T-helper 2 cell treated with Interferon-gamma antibody and Interleukin-4, amounts not matched to agents 5 μg/mL and 100 μg/mL, for 36 hours (primary cell): ENCODE results near the gene GPR148.
A peak's percentile ranks its signal among the peaks of the same experiment; 100 is the strongest.
"Not testable (repeated sequence)": the region's sequence is repeated elsewhere in the genome, so short reads cannot be mapped to it uniquely, and the experiment has no call there.

Experiments
- DNase-seq: peaks from one replicate; pipeline ENCODE4 v3.0.0; 2021; ENCODE audit warnings: low spot score
- H3K27ac Mint-ChIP-seq: one replicate; pipeline ENCODE4 v1.8.0; 2021; ENCODE audit warnings: mild to moderate bottlenecking, mixed read lengths
- H3K27me3 Mint-ChIP-seq: one replicate; pipeline ENCODE4 v1.8.0; 2021; ENCODE audit warnings: low read depth, mixed read lengths
- H3K36me3 Mint-ChIP-seq: one replicate; pipeline ENCODE4 v1.8.0; 2021; ENCODE audit warnings: low read depth, mixed read lengths
- H3K4me1 Mint-ChIP-seq: one replicate; pipeline ENCODE4 v1.8.0; 2021; ENCODE audit warnings: low read depth, mixed read lengths
- H3K4me3 Mint-ChIP-seq: one replicate; pipeline ENCODE4 v1.8.0; 2022; ENCODE audit warnings: mild to moderate bottlenecking, moderate library complexity, mixed read lengths
- H3K9me3 Mint-ChIP-seq: one replicate; pipeline ENCODE4 v1.8.0; 2021; ENCODE audit warnings: mixed read lengths

Gene GPR148, protein sequence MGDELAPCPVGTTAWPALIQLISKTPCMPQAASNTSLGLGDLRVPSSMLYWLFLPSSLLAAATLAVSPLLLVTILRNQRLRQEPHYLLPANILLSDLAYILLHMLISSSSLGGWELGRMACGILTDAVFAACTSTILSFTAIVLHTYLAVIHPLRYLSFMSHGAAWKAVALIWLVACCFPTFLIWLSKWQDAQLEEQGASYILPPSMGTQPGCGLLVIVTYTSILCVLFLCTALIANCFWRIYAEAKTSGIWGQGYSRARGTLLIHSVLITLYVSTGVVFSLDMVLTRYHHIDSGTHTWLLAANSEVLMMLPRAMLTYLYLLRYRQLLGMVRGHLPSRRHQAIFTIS

DNA sequence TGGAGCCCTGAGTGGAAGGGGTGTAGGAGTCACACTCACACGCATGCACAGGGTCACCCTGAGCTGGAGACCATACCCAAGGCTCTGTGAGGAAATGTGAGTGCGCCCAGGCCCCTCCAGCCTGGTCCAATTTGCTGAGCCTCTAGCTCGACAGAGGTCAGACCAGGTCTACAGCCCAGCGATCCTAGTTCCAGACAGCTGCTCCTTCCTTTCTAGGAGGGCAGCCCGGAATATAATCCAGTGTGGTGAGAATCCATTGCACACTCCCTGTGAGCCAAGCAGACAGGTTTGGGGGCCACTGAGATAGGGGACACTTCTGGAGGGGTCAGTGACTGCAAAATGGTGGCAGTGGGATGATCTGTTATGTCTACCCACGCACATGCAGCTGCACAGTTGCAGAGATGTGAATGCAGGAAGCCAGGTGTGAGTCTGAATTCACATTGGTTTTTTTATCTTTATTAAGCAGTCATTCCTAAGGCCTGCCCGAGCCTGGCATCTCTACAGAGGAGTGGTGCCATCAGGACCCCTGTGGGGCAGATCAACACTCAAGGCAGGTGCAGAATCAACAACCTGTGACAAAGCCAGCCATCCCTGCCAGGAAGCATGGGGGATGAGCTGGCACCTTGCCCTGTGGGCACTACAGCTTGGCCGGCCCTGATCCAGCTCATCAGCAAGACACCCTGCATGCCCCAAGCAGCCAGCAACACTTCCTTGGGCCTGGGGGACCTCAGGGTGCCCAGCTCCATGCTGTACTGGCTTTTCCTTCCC is at the start of gene GPR148:
Gene GPR148 (plus strand): TSS at position 522 of the 768 bp plus-strand sequence. CDS start 82 bp downstream, at position 604.
- Mint-ChIP-seq H3K27me3 (peaks cover 8% of the 10 kb centered on the region), H3K4me1 (peaks cover 3% of the 10 kb centered on the region), H3K4me3 (peak within 1 kb of the TSS; percentile 75), H3K36me3 (no peaks in the 10 kb centered on the region), H3K9me3 (no peaks in the 10 kb centered on the region), H3K27ac (peak within 1 kb of the TSS; percentile 71)
- DNase-seq: no peak

DNA sequence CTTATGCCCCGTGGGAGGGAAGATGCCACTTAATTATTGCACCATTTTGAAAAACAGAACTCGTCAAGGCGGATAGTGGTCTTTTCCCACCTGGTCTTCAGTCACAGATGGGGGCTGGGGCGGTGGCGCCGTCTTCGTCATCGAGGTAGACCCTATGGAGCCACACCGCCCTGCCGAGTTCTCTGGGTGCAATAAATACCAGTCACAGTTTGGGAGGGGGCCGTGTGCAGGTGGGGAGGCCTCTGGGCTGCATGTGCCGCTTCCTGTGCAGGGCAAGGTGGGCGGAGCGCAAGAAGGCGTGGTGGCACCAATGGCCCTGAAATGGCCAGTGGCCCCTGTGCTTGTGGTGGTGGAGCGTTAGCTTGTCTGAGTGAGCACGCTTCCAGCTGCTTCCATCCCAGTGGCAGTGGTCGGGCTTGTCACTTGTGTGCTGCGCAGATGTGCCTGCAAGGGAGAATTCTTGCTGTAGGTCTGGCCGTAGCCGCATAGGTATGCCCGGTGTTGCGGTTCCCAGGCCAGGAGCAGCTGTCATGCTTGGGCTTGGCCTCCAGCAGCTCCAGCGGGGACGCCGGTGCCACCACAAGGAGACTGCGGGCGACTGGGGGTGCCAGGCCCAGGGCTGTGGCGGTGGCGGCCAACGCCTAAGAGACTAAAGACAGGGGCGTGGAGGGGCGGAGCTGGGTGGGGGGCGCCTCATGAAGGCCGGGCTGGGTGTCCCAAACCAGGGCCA is 36.7 kb upstream of the GPR148 start:
- H3K36me3 Mint-ChIP-seq, H3K4me1 Mint-ChIP-seq, H3K27me3 Mint-ChIP-seq, H3K27ac Mint-ChIP-seq, H3K4me3 Mint-ChIP-seq, H3K9me3 Mint-ChIP-seq, DNase-seq: not testable (repeated sequence)

DNA sequence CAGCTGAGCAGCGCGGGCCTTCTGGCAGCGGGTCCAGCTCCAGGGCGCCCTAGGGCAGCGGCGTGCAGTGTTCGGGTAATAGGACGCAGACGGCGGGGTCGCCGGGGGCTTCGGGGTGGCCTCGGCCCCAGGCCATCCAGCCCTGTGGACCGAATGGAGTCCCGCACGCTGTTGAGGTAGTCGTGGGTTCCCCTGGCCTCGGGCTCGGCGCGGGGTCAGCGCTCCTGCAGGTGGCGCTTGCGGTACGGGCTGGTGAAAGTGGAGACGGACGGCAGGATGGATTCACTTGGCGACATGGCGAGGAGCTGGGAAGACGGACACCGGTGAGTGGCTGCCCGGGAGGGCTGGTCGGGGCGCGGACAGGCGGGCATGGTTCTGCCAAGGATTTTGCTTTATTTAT is 35.4 kb upstream of the GPR148 start:
- H3K27me3 Mint-ChIP-seq, H3K4me3 Mint-ChIP-seq, DNase-seq, H3K36me3 Mint-ChIP-seq, H3K4me1 Mint-ChIP-seq, H3K9me3 Mint-ChIP-seq, H3K27ac Mint-ChIP-seq: not testable (repeated sequence)

DNA sequence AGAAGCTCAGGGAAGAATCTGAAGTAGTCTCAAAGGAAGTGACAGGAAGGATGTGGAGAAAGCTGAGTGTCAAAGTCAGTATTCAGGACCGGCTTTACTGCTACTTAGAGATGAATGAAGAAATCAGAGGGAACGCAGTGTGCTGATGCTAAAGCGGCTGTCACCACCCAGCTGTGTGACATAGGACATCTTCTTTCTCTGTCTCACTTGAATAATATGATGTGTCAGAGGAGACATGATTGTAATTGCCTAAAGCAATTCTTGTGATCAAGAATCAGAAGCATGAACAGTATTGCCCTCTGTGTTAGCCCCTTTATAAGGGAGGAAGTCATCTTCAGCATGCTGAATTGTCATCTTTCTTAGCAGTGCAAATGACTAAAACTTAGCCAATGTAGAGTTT is 25.6 kb upstream of the GPR148 start:
- not testable (repeated sequence) for DNase-seq, H3K4me1 Mint-ChIP-seq, H3K9me3 Mint-ChIP-seq, H3K4me3 Mint-ChIP-seq, H3K36me3 Mint-ChIP-seq, H3K27ac Mint-ChIP-seq, H3K27me3 Mint-ChIP-seq

DNA sequence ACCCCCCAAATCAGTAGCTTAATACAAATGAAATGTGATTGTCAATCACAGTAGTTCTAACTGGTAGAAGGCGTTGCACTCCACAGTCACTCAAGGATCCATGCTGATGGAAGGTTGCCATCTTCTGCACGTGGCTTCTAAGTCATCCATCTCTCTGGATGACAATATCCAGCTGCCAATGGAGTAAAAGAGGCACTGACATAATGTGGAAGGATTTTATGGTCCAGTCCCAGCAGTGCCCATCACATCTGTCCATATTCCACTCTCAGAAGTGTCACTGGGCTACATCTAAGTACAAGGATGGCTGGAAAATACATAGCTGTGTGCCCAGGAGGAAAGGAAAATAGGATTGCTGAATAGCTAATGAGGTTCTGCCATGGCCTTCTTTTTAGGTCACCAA is 14.1 kb upstream of the GPR148 start:
- H3K4me3 Mint-ChIP-seq, H3K27ac Mint-ChIP-seq, H3K4me1 Mint-ChIP-seq, H3K9me3 Mint-ChIP-seq, H3K27me3 Mint-ChIP-seq, DNase-seq, H3K36me3 Mint-ChIP-seq: not testable (repeated sequence)

DNA sequence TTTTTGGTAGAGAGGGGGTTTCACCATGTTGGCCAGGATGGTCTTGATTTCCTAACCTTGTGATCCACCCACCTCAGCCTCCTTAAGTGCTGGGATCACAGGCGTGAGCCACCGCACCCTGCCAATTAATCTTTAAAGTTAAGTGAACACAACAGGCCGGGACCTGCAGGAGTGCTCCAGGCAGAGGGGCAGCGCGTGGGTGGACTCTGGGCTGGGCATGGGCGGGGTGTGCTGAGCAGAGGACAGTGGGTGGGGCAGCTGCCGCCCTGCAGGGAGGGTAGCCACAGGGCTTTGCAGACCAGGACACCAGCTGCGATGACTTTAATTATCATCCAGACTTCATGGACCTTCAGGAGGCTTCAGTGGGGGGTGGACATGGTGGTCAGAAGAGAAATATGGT is 8.8 kb upstream of the GPR148 start:
- no peak for DNase-seq
- no peaks in the 10 kb centered on the region for H3K36me3 Mint-ChIP-seq
- no peaks in the 10 kb centered on the region for H3K4me1 Mint-ChIP-seq
- no peak overlapping the region for H3K27ac Mint-ChIP-seq
- no peak overlapping the region for H3K4me3 Mint-ChIP-seq
- H3K9me3 Mint-ChIP-seq: peaks cover 4% of the 10 kb centered on the region
- H3K27me3 Mint-ChIP-seq: peaks cover 3% of the 10 kb centered on the region

DNA sequence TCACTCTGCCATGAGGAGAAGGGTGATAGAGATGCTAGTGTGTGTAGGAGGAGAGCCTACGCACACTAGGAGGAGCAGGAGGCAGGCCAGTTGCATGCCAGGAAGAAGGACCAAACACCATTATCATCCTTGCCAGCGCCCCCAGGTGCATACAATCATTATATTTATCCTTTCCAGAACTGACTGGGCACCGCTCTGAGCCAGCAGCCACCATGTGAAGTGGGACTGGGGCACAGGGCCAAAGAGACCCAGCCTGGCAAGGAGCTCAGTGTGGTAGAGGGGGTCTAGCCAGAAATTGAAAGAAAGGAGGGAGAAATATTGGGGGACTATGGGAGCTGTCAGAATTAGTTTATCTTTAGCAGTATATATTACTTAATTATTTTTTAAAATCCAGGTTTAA is 8.3 kb upstream of the GPR148 start:
- Mint-ChIP-seq H3K36me3 (no peaks in the 10 kb centered on the region), H3K4me3 (no peak overlapping the region), H3K9me3 (peaks cover 4% of the 10 kb centered on the region), H3K4me1 (no peaks in the 10 kb centered on the region), H3K27me3 (peaks cover 3% of the 10 kb centered on the region), H3K27ac (no peak overlapping the region)
- DNase-seq: no peak

DNA sequence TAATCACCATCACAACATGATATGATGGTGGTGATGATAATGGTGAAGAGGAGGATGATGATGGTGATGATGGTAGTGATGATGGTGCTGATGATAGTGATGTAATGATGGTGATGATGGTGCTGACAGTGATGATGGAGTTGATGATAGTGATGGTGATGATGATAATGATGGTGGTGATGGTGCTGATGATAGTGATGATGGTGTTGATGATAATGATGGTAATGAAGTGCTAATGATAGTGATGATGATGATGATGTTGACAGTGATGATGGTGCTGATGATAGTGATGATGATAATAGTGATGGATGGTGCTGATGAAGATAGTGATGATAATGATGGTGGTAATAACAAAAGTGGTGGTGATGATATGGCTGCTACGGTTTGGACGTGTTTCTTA is 4.4 kb upstream of the GPR148 start:
- H3K4me1 Mint-ChIP-seq: peaks cover 3% of the 10 kb centered on the region
- peaks cover 5% of the 10 kb centered on the region for H3K27me3 Mint-ChIP-seq
- no peak overlapping the region for H3K4me3 Mint-ChIP-seq
- DNase-seq: no peak
- H3K9me3 Mint-ChIP-seq: peaks cover 4% of the 10 kb centered on the region
- no peak overlapping the region for H3K27ac Mint-ChIP-seq
- H3K36me3 Mint-ChIP-seq: no peaks in the 10 kb centered on the region

DNA sequence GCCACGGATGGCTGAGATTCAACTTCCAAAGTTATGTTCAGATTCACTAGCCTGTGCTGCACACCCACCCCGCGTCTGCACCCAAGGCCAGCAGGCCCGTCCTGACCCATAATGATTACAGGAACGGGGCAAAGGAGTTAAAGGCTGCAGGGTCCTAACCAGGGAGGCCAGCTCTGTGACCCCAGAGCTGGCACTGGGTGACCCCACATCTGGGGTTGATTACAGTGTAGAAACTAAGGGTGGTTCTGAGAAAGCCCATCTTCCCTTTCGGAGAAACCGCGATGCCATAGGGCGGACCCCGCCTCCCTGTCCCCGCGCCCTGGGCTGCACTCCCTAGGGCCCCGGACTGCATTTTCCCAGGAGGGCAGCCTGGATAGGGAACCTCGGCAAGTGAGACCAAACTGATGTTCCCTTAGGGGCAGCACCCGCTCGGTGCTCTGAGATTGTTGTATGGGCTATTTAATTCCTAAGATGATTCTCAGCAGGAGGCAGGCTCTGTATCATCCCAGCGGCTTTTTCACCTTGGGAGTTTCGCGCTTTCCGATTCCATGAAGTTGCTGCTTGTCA is 2.2 kb upstream of the GPR148 start:
- DNase-seq: no peak
- Mint-ChIP-seq H3K4me1 (peaks cover 3% of the 10 kb centered on the region), H3K36me3 (no peaks in the 10 kb centered on the region), H3K27ac (peak overlapping the region; percentile 71), H3K27me3 (peaks cover 8% of the 10 kb centered on the region), H3K9me3 (peaks cover 4% of the 10 kb centered on the region), H3K4me3 (peak overlapping the region; percentile 75)

DNA sequence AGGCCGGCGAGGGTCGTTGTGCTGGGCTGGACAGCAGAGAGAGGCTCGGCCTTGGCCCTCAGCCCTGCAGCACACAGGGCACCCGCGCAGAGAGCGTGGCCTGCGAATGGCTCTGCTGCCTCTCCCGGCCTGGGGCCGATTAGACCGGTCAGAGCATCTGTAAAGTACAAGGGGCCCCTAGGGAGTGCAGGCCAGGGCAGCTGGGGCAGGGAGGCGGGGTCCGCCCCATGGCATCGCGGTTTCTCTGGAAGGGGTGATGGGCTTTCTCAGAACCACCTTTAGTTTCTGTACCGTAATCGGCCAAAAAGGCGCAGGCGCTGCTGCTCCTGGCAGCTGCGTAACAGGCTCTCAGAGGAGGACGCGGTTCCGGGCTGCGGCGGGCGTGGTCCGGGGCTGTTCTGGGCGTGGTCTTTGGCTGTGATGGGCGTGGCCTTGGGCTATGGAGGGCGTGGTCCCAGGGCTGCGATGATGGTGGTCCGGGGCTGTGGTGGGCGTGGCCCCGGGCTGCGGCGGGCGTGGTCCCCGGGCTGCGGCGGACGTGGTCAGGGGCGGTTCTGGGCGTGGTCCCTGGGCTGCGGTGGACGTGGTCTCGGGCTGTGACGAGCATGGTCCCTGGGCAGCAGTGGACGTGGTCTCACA is 1.5 kb upstream of the GPR148 start:
- H3K4me3 Mint-ChIP-seq: peak overlapping the region; percentile 75
- DNase-seq: peak; percentile 82
- H3K36me3 Mint-ChIP-seq: no peaks in the 10 kb centered on the region
- peaks cover 8% of the 10 kb centered on the region for H3K27me3 Mint-ChIP-seq
- peaks cover 3% of the 10 kb centered on the region for H3K4me1 Mint-ChIP-seq
- peaks cover 2% of the 10 kb centered on the region for H3K9me3 Mint-ChIP-seq
- peak overlapping the region; percentile 71 for H3K27ac Mint-ChIP-seq

DNA sequence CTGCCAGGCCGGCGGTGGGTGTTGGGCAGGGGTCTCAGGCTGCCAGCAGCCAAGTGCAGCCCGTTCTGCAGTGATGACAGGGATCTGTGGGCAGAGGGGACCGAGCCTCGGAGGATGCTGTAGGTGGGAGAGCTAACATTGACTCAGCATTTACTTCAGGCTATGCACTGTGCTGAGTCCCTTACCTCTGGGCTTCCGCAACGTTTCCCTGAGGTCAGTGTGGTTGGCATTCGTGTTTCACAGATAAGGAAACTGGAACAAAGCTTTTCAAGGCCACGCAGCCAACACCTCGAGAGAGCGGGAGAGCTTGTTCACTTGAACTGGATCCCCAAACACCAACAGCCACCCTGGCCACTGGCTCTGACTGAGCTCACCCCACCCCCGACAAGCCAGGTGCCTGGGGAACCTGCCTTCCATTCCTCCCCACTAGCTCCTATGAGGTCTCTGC is 839 bp upstream of the GPR148 start:
- H3K36me3 Mint-ChIP-seq: no peaks in the 10 kb centered on the region
- H3K27ac Mint-ChIP-seq: peak overlapping the region; percentile 71
- H3K9me3 Mint-ChIP-seq: no peaks in the 10 kb centered on the region
- DNase-seq: peak; percentile 49
- peaks cover 3% of the 10 kb centered on the region for H3K4me1 Mint-ChIP-seq
- H3K4me3 Mint-ChIP-seq: peak overlapping the region; percentile 75
- peaks cover 8% of the 10 kb centered on the region for H3K27me3 Mint-ChIP-seq

DNA sequence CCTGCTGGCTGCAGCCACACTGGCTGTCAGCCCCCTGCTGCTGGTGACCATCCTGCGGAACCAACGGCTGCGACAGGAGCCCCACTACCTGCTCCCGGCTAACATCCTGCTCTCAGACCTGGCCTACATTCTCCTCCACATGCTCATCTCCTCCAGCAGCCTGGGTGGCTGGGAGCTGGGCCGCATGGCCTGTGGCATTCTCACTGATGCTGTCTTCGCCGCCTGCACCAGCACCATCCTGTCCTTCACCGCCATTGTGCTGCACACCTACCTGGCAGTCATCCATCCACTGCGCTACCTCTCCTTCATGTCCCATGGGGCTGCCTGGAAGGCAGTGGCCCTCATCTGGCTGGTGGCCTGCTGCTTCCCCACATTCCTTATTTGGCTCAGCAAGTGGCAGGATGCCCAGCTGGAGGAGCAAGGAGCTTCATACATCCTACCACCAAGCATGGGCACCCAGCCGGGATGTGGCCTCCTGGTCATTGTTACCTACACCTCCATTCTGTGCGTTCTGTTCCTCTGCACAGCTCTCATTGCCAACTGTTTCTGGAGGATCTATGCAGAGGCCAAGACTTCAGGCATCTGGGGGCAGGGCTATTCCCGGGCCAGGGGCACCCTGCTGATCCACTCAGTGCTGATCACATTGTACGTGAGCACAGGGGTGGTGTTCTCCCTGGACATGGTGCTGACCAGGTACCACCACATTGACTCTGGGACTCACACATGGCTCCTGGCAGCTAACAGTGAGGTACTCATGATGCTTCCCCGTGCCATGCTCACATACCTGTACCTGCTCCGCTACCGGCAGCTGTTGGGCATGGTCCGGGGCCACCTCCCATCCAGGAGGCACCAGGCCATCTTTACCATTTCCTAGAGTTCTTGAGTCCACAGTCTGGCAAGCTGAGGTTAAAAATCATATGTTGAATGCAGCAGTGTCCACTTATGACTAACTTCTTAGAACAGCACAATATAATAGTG is 741 bp downstream of the GPR148 start:
- H3K36me3 Mint-ChIP-seq: no peaks in the 10 kb centered on the region
- no peak overlapping the region for H3K27ac Mint-ChIP-seq

DNA sequence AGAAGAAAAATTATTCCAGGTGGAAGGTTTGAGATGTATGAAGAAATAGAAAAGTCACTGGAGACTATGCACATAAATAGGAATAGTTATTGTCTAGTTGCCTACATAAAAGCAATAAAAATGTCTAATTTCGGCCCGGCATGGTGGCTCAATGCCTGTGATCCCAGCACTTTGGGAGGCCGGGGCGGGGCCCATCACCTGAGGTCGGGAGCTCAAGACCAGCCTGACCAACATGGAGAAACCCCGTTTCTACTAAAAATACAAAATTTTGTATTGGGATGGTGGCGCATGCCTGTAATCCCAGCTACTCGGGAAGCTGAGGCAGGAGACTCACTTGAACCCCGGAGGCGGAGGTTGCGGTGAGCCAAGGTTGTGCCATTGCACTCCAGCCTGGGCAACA is 3.4 kb downstream of the GPR148 start:
- H3K4me3 Mint-ChIP-seq, H3K27ac Mint-ChIP-seq, H3K36me3 Mint-ChIP-seq, H3K27me3 Mint-ChIP-seq, H3K4me1 Mint-ChIP-seq, H3K9me3 Mint-ChIP-seq, DNase-seq: not testable (repeated sequence)

More for the DNA sequence above, 741 bp downstream of the GPR148 start:
- H3K27me3 Mint-ChIP-seq: peaks cover 10% of the 10 kb centered on the region
- H3K4me3 Mint-ChIP-seq: peak overlapping the region; percentile 0
- no peak for DNase-seq
- H3K9me3 Mint-ChIP-seq: no peaks in the 10 kb centered on the region
- H3K4me1 Mint-ChIP-seq: peaks cover 3% of the 10 kb centered on the region
